Karpas-422 (cell line): ENCODE measurements around the gene TPM2. TPM values are rescaled to one million over a fixed set of nuclear protein-coding genes. Genes with fewer than 3 reads are reported as not detected.

Experiments
- DNase-seq: peaks from one replicate; pipeline ENCODE4 v3.0.0-alpha.2; 2015
- H2AFZ ChIP-seq: fragments of 200-600 bp; sonication (generic); 2 replicates; pipeline ENCODE4 v1.6.1; 2014; ENCODE audit warnings: antibody characterized with exemption, low read length, mixed read lengths
- H3K27ac ChIP-seq: fragments of 200-600 bp; sonication (generic); 2 replicates; pipeline ENCODE4 v1.5.1; 2014; ENCODE audit warnings: mild to moderate bottlenecking, low read length, moderate library complexity
- H3K27me3 ChIP-seq: fragments of 200-600 bp; sonication (generic); 2 replicates; pipeline ENCODE4 v1.6.1; 2014; ENCODE audit warnings: low read length, mixed read lengths
- H3K36me3 ChIP-seq: fragments of 200-600 bp; sonication (generic); 2 replicates; pipeline ENCODE4 v1.6.1; 2014; ENCODE audit warnings: low read length, mixed read lengths; ENCODE audit not compliant: insufficient read depth
- H3K4me1 ChIP-seq: fragments of 200-600 bp; sonication (generic); 2 replicates; pipeline ENCODE4 v1.6.1; 2014; ENCODE audit warnings: mild to moderate bottlenecking, low read length, mixed read lengths
- H3K4me2 ChIP-seq: fragments of 200-600 bp; sonication (generic); 2 replicates; pipeline ENCODE4 v1.6.1; 2014; ENCODE audit warnings: low read length, low read depth, mild to moderate bottlenecking; ENCODE audit not compliant: poor library complexity, severe bottlenecking
- H3K4me3 ChIP-seq: fragments of 200-600 bp; sonication (generic); 2 replicates; pipeline ENCODE4 v1.5.1; 2014; ENCODE audit warnings: mild to moderate bottlenecking, antibody characterized with exemption, low read length, mixed read lengths
- H3K79me2 ChIP-seq: fragments of 200-600 bp; sonication (generic); 2 replicates; pipeline ENCODE4 v1.6.1; 2014; ENCODE audit warnings: mild to moderate bottlenecking, low read length, mixed read lengths
- H3K9ac ChIP-seq: fragments of 200-600 bp; sonication (generic); 2 replicates; pipeline ENCODE4 v1.6.0; 2014; ENCODE audit warnings: low read length
- H3K9me2 ChIP-seq: fragments of 200-600 bp; sonication (generic), shearing (Covaris generic); replicated peaks from 2 replicates; pipeline ENCODE4 v1.6.0; 2014; ENCODE audit warnings: mild to moderate bottlenecking, low read length, moderate library complexity; ENCODE audit not compliant: insufficient read depth
- H3K9me3 ChIP-seq: fragments of 300-700, 200-600 bp; sonication (generic); 2 replicates; pipeline ENCODE4 v1.6.1; 2014; ENCODE audit warnings: low read length, mixed read lengths
- H4K20me1 ChIP-seq: fragments of 200-600 bp; sonication (generic); 2 replicates; pipeline ENCODE4 v1.6.1; 2014; ENCODE audit warnings: mild to moderate bottlenecking, antibody characterized with exemption, low read length, low read depth; ENCODE audit not compliant: insufficient read depth
- total RNA-seq: library from RNA; depleted of rRNA; stranded (reverse); fragments of >200 nt; shearing (Covaris generic); gene quantifications from 2 replicates; pipeline ENCODE4 v1.2.3, GENCODE V29; 2014; ENCODE audit warnings: low replicate concordance

TPM2 gene
- total RNA-seq, 1 experiment from 2014 or later, result 0.19 TPM

GRCh38 chr9:35681341-35682002 is 8.3 kb downstream of the TPM2 start:
- no peaks in the 10 kb centered on the region for H3K79me2 ChIP-seq
- no peak overlapping the region for H2AFZ ChIP-seq
- H3K4me3 ChIP-seq, result no peak overlapping the region
- H3K27me3 ChIP-seq, result no peaks in the 10 kb centered on the region
- no peaks in the 10 kb centered on the region for H3K9me2 ChIP-seq
- H3K27ac ChIP-seq, result no peak overlapping the region
- DNase-seq, result no peak
- H3K4me1 ChIP-seq, result peaks cover 11% of the 10 kb centered on the region
- H3K9ac ChIP-seq, result no peak overlapping the region
- no peak overlapping the region for H3K4me2 ChIP-seq
- no peaks in the 10 kb centered on the region for H4K20me1 ChIP-seq
- no peaks in the 10 kb centered on the region for H3K9me3 ChIP-seq
- no peaks in the 10 kb centered on the region for H3K36me3 ChIP-seq

- H2AFZ ChIP-seq, result no peak overlapping the region
- H3K9ac ChIP-seq, result no peak overlapping the region
- no peaks in the 10 kb centered on the region for H4K20me1 ChIP-seq
- no peaks in the 10 kb centered on the region for H3K36me3 ChIP-seq
- no peak overlapping the region for H3K27ac ChIP-seq
- H3K27me3 ChIP-seq, result no peaks in the 10 kb centered on the region
- H3K9me3 ChIP-seq, result no peaks in the 10 kb centered on the region
- no peak overlapping the region for H3K4me3 ChIP-seq
- no peaks in the 10 kb centered on the region for H3K79me2 ChIP-seq
- no peaks in the 10 kb centered on the region for H3K9me2 ChIP-seq
- H3K4me2 ChIP-seq, result peak overlapping the region; percentile 22
- peak; percentile 69 for DNase-seq
- peaks cover 11% of the 10 kb centered on the region for H3K4me1 ChIP-seq
Measured at GRCh38 chr9:35680331-35681105, 9.2 kb downstream of the TPM2 start.

- Histone ChIP-seq H3K79me2 (no peaks in the 10 kb centered on the region), H3K4me1 (peaks cover 11% of the 10 kb centered on the region), H3K27me3 (no peaks in the 10 kb centered on the region), H3K4me2 (no peak overlapping the region), H3K4me3 (no peak overlapping the region), H3K36me3 (no peaks in the 10 kb centered on the region), H3K9me3 (no peaks in the 10 kb centered on the region), H3K9ac (no peak overlapping the region), H4K20me1 (no peaks in the 10 kb centered on the region), H2AFZ (no peak overlapping the region), H3K27ac (no peak overlapping the region), H3K9me2 (no peaks in the 10 kb centered on the region)
- DNase-seq, result no peak
Measured at GRCh38 chr9:35679766-35680330, 9.9 kb downstream of the TPM2 start.

GRCh38 chr9:35679091-35679490 is 10.6 kb downstream of the TPM2 start:
- H3K27me3 ChIP-seq, result no peaks in the 10 kb centered on the region
- no peak overlapping the region for H3K4me2 ChIP-seq
- DNase-seq, result no peak
- no peak overlapping the region for H3K9ac ChIP-seq
- no peak overlapping the region for H3K4me3 ChIP-seq
- H3K27ac ChIP-seq, result no peak overlapping the region
- no peaks in the 10 kb centered on the region for H3K79me2 ChIP-seq
- no peaks in the 10 kb centered on the region for H3K9me2 ChIP-seq
- H3K36me3 ChIP-seq, result no peaks in the 10 kb centered on the region
- H3K4me1 ChIP-seq, result peaks cover 14% of the 10 kb centered on the region
- no peaks in the 10 kb centered on the region for H3K9me3 ChIP-seq
- no peak overlapping the region for H2AFZ ChIP-seq
- H4K20me1 ChIP-seq, result no peaks in the 10 kb centered on the region

GRCh38 chr9:35675732-35676392 is 13.9 kb downstream of the TPM2 start:
- Histone ChIP-seq H3K4me3 (no peak overlapping the region), H4K20me1 (no peaks in the 10 kb centered on the region), H3K4me2 (no peak overlapping the region), H3K9me3 (no peaks in the 10 kb centered on the region), H3K4me1 (peaks cover 22% of the 10 kb centered on the region), H3K9me2 (no peaks in the 10 kb centered on the region), H3K9ac (no peak overlapping the region), H2AFZ (no peak overlapping the region), H3K79me2 (no peaks in the 10 kb centered on the region), H3K27me3 (no peaks in the 10 kb centered on the region), H3K36me3 (no peaks in the 10 kb centered on the region), H3K27ac (no peak overlapping the region)
- DNase-seq, result no peak

- Histone ChIP-seq H3K27me3 (no peaks in the 10 kb centered on the region), H3K79me2 (no peaks in the 10 kb centered on the region), H3K4me1 (peaks cover 16% of the 10 kb centered on the region), H3K9ac (peak overlapping the region; percentile 37; the same call in 1 of the 2 replicates), H2AFZ (no peak overlapping the region), H3K27ac (no peak overlapping the region), H3K4me3 (no peak overlapping the region; the same call in 1 of the 2 replicates), H4K20me1 (no peaks in the 10 kb centered on the region), H3K9me3 (no peaks in the 10 kb centered on the region), H3K9me2 (no peaks in the 10 kb centered on the region), H3K4me2 (no peak overlapping the region), H3K36me3 (no peaks in the 10 kb centered on the region)
- DNase-seq, result no peak
Measured at GRCh38 chr9:35675204-35675603, 14.5 kb downstream of the TPM2 start.

GRCh38 chr9:35674025-35674361 is 15.7 kb downstream of the TPM2 start:
- H3K36me3 ChIP-seq, result no peaks in the 10 kb centered on the region
- peak overlapping the region; percentile 60 for H3K4me2 ChIP-seq
- H3K4me3 ChIP-seq, result peak overlapping the region; percentile 62; the same call in 1 of the 2 replicates
- DNase-seq, result no peak
- no peaks in the 10 kb centered on the region for H3K79me2 ChIP-seq
- peaks cover 12% of the 10 kb centered on the region for H3K4me1 ChIP-seq
- peak overlapping the region; percentile 22; the same call in 1 of the 2 replicates for H2AFZ ChIP-seq
- no peaks in the 10 kb centered on the region for H3K9me3 ChIP-seq
- peak overlapping the region; percentile 63 for H3K9ac ChIP-seq
- no peaks in the 10 kb centered on the region for H4K20me1 ChIP-seq
- H3K27ac ChIP-seq, result no peak overlapping the region
- no peaks in the 10 kb centered on the region for H3K9me2 ChIP-seq
- no peaks in the 10 kb centered on the region for H3K27me3 ChIP-seq
